SK-N-SH treated with all-trans-retinoic acid at 6 μM for 48 hours (cell line): ENCODE measurements around the gene IKZF1.

Experiments
- ATAC-seq: fragments of 200-7000 bp; cut with Tn5 transposase; 3 replicates; pipeline ENCODE4 v1.9.1; 2020; ENCODE audit warnings: mild to moderate bottlenecking, moderate library complexity
- ARNTL ChIP-seq: fragments of 450-650 bp; formaldehyde crosslinking; IDR thresholded peaks from 2 replicates; pipeline ENCODE4 v1.5.0; 2020; ENCODE audit warnings: low read depth, mild to moderate bottlenecking, moderate library complexity, borderline replicate concordance
- CSDC2 ChIP-seq: fragments of 250-450 bp; sonication (Bioruptor Pico); IDR thresholded peaks from 2 replicates; pipeline ENCODE4 v1.5.0; 2020; ENCODE audit warnings: mild to moderate bottlenecking, moderate library complexity
- ESRRG ChIP-seq: fragments of 250-450 bp; sonication (Bioruptor Pico); IDR thresholded peaks from 2 replicates; pipeline ENCODE4 v1.6.1; 2021; ENCODE audit warnings: mild to moderate bottlenecking
- GLIS3 ChIP-seq: fragments of 250-450 bp; sonication (Bioruptor Pico); IDR thresholded peaks from 2 replicates; pipeline ENCODE4 v1.5.0; 2020; ENCODE audit warnings: mild to moderate bottlenecking, moderate library complexity
- ISL1 ChIP-seq: fragments of 250-450 bp; sonication (Bioruptor Pico); IDR thresholded peaks from 2 replicates; pipeline ENCODE4 v2.1.2; 2022; ENCODE audit warnings: mild to moderate bottlenecking, moderate library complexity
- OSR1 ChIP-seq: fragments of 250-450 bp; sonication (Bioruptor Pico); IDR thresholded peaks from 2 replicates; pipeline ENCODE4 v1.8.0; 2022; ENCODE audit warnings: moderate library complexity, mild to moderate bottlenecking, inconsistent platforms
- PPARA ChIP-seq: fragments of 250-450 bp; sonication (Bioruptor Pico); IDR thresholded peaks from 2 replicates; pipeline ENCODE4 v1.5.0; 2020; ENCODE audit warnings: mild to moderate bottlenecking, borderline replicate concordance
- RARB ChIP-seq: fragments of 250-450 bp; sonication (Bioruptor Pico); IDR thresholded peaks from 2 replicates; pipeline ENCODE4 v1.8.0; 2021; ENCODE audit warnings: mild to moderate bottlenecking, moderate library complexity
- SNAI2 ChIP-seq: fragments of 250-450 bp; sonication (Bioruptor Pico); IDR thresholded peaks from 2 replicates; pipeline ENCODE4 v1.5.0; 2020; ENCODE audit warnings: mild to moderate bottlenecking, moderate library complexity
- TCF4 ChIP-seq: fragments of 250-450 bp; sonication (Bioruptor Pico); IDR thresholded peaks from 2 replicates; pipeline ENCODE4 v1.8.0; 2021; ENCODE audit warnings: mild to moderate bottlenecking, moderate library complexity, borderline replicate concordance
- TOX ChIP-seq: fragments of 250-450 bp; sonication (Bioruptor Pico); IDR thresholded peaks from 2 replicates; pipeline ENCODE4 v1.8.0; 2021; ENCODE audit warnings: mild to moderate bottlenecking, moderate library complexity, borderline replicate concordance
- ZC3H10 ChIP-seq: fragments of 250-450 bp; sonication (Bioruptor Pico); IDR thresholded peaks from 2 replicates; pipeline ENCODE4 v1.5.1; 2021; ENCODE audit warnings: mild to moderate bottlenecking, moderate library complexity
- ZFP3 ChIP-seq: fragments of 250-450 bp; sonication (Bioruptor Pico); IDR thresholded peaks from 2 replicates; pipeline ENCODE4 v1.5.0; 2020; ENCODE audit warnings: mild to moderate bottlenecking, moderate library complexity
- ZNF565 ChIP-seq: fragments of 450-650 bp; formaldehyde crosslinking; conservative IDR thresholded peaks from 2 replicates; pipeline ENCODE4 v1.5.0; 2020; ENCODE audit warnings: low read depth, mild to moderate bottlenecking, moderate library complexity
- ZNF70 ChIP-seq: fragments of 450-650 bp; formaldehyde crosslinking; IDR thresholded peaks from 2 replicates; pipeline ENCODE4 v1.5.0; 2020; ENCODE audit warnings: mild to moderate bottlenecking, moderate library complexity
- TF ChIP-seq, protein P1 (sequence below): fragments of 250-450 bp; sonication (Bioruptor Pico); IDR thresholded peaks from 2 replicates; pipeline ENCODE4 v1.8.0; 2021; ENCODE audit warnings: low read depth, mild to moderate bottlenecking, moderate library complexity, borderline replicate concordance
- TF ChIP-seq, protein P2 (sequence below): fragments of 250-450 bp; sonication (Bioruptor Pico); IDR thresholded peaks from 2 replicates; pipeline ENCODE4 v1.5.1; 2021; ENCODE audit warnings: mild to moderate bottlenecking, moderate library complexity
- TF ChIP-seq, protein P3 (sequence below): fragments of 250-450 bp; sonication (Bioruptor Pico); IDR thresholded peaks from 2 replicates; pipeline ENCODE4 v1.8.0; 2020; ENCODE audit warnings: mild to moderate bottlenecking, moderate library complexity, borderline replicate concordance
- TF ChIP-seq, protein P4 (sequence below): fragments of 250-450 bp; sonication (Bioruptor Pico); IDR thresholded peaks from 2 replicates; pipeline ENCODE4 v1.5.0; 2020; ENCODE audit warnings: mild to moderate bottlenecking, moderate library complexity
- TF ChIP-seq, protein P5 (sequence below): fragments of 250-450 bp; sonication (Bioruptor Pico); IDR thresholded peaks from 2 replicates; pipeline ENCODE4 v1.5.1; 2020; ENCODE audit warnings: low read depth, mild to moderate bottlenecking, moderate library complexity

The IKZF1 gene

DNA sequence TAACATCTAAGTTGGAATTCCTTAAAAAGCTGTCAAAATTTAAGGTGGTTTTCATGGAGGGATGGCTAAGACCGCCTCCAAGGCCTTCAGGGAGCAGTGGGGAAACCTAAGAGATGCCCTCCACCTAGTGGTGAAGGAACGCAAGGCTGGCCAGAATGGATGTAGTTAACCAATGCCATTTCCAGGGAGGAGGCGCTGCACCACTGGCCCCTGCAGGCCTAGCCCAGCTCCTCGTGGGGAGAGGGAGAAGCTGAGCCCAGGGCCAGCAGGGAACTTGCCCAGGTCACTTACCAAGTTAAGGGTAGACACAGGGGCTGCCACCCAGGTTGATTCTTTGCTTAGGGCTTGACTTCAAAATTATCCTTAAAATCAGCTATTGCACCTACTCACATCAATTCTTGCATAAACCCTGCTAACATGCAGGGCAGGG lies 113.6 kb downstream of the IKZF1 start:
- peak; percentile 100 for ATAC-seq
- TF ChIP-seq RARB (CRISPR knock-in tag): no peak
- TF ChIP-seq GLIS3 (CRISPR knock-in tag): no peak
- TF ChIP-seq PPARA: no peak
- no peak for TF ChIP-seq ZC3H10 (CRISPR knock-in tag)
- TF ChIP-seq OSR1 (CRISPR knock-in tag): no peak
- TF ChIP-seq TOX: no peak
- no peak for TF ChIP-seq ISL1 (CRISPR knock-in tag)
- TF ChIP-seq ESRRG: no peak
- TF ChIP-seq, protein P1, sequence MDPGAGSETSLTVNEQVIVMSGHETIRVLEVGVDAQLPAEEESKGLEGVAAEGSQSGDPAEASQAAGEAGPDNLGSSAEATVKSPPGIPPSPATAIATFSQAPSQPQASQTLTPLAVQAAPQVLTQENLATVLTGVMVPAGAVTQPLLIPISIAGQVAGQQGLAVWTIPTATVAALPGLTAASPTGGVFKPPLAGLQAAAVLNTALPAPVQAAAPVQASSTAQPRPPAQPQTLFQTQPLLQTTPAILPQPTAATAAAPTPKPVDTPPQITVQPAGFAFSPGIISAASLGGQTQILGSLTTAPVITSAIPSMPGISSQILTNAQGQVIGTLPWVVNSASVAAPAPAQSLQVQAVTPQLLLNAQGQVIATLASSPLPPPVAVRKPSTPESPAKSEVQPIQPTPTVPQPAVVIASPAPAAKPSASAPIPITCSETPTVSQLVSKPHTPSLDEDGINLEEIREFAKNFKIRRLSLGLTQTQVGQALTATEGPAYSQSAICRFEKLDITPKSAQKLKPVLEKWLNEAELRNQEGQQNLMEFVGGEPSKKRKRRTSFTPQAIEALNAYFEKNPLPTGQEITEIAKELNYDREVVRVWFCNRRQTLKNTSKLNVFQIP (CRISPR knock-in tag): no peak
- no peak for TF ChIP-seq ZNF70 (CRISPR knock-in tag)
- TF ChIP-seq TCF4: no peak
- TF ChIP-seq, protein P2, sequence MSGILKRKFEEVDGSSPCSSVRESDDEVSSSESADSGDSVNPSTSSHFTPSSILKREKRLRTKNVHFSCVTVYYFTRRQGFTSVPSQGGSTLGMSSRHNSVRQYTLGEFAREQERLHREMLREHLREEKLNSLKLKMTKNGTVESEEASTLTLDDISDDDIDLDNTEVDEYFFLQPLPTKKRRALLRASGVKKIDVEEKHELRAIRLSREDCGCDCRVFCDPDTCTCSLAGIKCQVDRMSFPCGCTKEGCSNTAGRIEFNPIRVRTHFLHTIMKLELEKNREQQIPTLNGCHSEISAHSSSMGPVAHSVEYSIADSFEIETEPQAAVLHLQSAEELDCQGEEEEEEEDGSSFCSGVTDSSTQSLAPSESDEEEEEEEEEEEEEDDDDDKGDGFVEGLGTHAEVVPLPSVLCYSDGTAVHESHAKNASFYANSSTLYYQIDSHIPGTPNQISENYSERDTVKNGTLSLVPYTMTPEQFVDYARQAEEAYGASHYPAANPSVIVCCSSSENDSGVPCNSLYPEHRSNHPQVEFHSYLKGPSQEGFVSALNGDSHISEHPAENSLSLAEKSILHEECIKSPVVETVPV (CRISPR knock-in tag): no peak
- TF ChIP-seq ARNTL (CRISPR knock-in tag): no peak
- TF ChIP-seq, protein P3, sequence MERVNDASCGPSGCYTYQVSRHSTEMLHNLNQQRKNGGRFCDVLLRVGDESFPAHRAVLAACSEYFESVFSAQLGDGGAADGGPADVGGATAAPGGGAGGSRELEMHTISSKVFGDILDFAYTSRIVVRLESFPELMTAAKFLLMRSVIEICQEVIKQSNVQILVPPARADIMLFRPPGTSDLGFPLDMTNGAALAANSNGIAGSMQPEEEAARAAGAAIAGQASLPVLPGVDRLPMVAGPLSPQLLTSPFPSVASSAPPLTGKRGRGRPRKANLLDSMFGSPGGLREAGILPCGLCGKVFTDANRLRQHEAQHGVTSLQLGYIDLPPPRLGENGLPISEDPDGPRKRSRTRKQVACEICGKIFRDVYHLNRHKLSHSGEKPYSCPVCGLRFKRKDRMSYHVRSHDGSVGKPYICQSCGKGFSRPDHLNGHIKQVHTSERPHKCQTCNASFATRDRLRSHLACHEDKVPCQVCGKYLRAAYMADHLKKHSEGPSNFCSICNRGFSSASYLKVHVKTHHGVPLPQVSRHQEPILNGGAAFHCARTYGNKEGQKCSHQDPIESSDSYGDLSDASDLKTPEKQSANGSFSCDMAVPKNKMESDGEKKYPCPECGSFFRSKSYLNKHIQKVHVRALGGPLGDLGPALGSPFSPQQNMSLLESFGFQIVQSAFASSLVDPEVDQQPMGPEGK (CRISPR knock-in tag): no peak

DNA sequence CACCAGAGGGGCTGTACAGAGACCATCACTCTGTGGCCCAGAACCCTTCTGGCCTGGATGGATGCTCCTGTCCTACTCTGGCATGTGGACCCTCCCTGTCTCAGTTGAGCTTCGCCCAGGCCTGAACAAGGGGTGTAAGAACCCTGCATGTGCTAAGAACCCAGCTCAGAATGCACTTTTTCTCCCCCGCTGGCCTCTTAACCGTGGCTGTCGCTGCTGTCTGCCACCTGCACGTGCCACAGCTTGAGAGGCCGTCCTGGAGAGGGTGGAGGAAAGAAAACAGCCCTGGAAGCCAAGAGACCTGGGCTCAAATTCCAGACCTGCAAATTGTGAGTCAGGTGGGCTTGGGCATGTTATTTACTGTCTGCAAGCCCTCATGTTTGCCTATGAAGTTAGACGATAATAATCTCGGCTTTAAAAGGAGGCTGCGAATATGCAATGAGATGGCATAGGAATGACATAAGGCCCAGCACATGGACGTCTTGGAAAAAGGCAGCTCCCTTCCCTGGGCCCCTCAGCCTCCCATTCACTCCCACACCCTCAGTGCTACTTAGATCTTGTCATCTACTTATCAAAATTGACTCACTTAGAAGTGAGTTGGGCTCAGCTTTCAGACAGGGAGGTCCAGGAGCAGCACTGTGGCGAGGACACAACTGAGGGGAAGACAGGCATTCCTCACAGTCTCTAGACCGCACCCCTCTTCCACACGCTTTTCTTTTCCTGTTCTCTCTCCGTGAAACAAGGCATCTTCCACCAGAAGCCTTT lies 114.2 kb downstream of the IKZF1 start:
- TF ChIP-seq OSR1 (CRISPR knock-in tag) (no peak), ZNF565 (CRISPR knock-in tag) (no peak), ESRRG (no peak), CSDC2 (CRISPR knock-in tag) (no peak), GLIS3 (CRISPR knock-in tag) (no peak), ISL1 (CRISPR knock-in tag) (no peak)
- TF ChIP-seq, protein P4, sequence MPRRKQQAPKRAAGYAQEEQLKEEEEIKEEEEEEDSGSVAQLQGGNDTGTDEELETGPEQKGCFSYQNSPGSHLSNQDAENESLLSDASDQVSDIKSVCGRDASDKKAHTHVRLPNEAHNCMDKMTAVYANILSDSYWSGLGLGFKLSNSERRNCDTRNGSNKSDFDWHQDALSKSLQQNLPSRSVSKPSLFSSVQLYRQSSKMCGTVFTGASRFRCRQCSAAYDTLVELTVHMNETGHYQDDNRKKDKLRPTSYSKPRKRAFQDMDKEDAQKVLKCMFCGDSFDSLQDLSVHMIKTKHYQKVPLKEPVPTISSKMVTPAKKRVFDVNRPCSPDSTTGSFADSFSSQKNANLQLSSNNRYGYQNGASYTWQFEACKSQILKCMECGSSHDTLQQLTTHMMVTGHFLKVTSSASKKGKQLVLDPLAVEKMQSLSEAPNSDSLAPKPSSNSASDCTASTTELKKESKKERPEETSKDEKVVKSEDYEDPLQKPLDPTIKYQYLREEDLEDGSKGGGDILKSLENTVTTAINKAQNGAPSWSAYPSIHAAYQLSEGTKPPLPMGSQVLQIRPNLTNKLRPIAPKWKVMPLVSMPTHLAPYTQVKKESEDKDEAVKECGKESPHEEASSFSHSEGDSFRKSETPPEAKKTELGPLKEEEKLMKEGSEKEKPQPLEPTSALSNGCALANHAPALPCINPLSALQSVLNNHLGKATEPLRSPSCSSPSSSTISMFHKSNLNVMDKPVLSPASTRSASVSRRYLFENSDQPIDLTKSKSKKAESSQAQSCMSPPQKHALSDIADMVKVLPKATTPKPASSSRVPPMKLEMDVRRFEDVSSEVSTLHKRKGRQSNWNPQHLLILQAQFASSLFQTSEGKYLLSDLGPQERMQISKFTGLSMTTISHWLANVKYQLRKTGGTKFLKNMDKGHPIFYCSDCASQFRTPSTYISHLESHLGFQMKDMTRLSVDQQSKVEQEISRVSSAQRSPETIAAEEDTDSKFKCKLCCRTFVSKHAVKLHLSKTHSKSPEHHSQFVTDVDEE (CRISPR knock-in tag): no peak
- no peak for ATAC-seq

DNA sequence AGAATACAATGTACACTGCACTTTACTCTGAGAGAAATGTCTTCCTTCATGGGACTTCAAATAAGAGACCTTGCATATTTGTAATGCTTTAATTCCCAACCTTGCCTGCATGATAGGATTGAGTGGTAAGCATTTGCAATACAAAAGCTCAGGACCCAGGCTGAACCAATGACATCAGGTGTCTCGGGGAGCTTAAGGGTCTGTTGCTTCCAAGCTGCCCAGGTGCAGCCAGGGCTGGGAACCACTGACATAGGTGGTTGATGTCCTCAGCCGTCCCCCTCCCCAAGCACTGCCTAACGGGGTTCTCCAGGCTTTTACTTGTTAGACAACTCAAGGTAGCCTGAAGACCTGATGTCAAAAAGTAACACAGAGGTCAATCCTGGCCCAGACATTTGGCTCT lies 116.5 kb downstream of the IKZF1 start:
- no peak for ATAC-seq
- TF ChIP-seq TCF4 (no peak), GLIS3 (CRISPR knock-in tag) (no peak), ZC3H10 (CRISPR knock-in tag) (no peak), PPARA (no peak), SNAI2 (no peak), ZNF565 (CRISPR knock-in tag) (no peak), ZFP3 (no peak), ARNTL (CRISPR knock-in tag) (no peak), ESRRG (no peak)
- TF ChIP-seq, protein P5, sequence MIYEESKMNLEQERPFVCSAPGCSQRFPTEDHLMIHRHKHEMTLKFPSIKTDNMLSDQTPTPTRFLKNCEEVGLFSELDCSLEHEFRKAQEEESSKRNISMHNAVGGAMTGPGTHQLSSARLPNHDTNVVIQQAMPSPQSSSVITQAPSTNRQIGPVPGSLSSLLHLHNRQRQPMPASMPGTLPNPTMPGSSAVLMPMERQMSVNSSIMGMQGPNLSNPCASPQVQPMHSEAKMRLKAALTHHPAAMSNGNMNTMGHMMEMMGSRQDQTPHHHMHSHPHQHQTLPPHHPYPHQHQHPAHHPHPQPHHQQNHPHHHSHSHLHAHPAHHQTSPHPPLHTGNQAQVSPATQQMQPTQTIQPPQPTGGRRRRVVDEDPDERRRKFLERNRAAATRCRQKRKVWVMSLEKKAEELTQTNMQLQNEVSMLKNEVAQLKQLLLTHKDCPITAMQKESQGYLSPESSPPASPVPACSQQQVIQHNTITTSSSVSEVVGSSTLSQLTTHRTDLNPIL (CRISPR knock-in tag): no peak
- TF ChIP-seq, protein P3 (CRISPR knock-in tag): no peak
- TF ChIP-seq, protein P4 (CRISPR knock-in tag): no peak
- TF ChIP-seq, protein P1 (CRISPR knock-in tag): no peak
